K562 treated with DMSO at 1 percent for 48 hours (cell line): ENCODE data around the gene WNT5B. TPM values are rescaled to one million over a fixed set of nuclear protein-coding genes. Genes with fewer than 3 reads are reported as not detected.

Source experiments
- total RNA-seq: library from RNA; unstranded; fragments of 300-600 nt; gene quantifications from 2 replicates; pipeline ENCODE4 v1.2.3, GENCODE V29; 2022; ENCODE audit warnings: low replicate concordance; ENCODE audit errors: extremely low read depth

Gene WNT5B
- not detected in 2 replicates for total RNA-seq

DNA sequence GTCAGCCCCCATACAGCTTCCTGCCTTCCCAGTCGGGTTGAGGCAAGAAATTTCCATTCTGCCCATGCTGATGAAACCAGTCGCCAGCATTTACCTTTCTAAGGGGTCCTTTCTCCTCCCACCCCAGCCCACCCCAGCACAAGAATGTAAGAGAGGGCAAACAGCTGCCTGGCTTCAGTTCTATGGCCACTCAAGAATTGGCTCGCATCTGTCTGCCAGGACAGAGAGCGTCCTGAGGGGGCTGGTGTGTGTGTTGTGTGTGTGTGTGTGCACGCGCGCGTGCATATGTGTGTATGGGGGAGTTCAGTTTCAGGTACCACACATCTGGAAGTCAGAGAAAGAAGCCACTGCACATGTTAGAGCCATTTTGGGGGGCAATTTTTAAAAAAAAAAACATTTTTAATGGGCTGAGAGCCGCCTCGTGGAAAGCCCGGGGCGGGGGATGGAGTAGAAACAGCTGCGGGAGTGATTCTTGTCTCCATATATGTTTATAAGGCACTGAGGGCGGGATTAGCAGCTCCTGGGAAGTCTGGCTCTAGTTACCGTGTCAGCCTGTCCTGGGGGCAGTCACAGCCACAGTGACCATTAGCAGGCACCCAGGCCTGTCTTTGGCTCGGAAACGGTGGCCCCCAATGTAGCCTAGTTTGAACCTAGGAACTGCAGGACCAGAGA lies at the start of gene WNT5B:
Gene WNT5B (plus strand): TSS at position 566 of the 672 bp plus-strand sequence. CDS start 2,124 bp downstream, outside the sequence.

DNA sequence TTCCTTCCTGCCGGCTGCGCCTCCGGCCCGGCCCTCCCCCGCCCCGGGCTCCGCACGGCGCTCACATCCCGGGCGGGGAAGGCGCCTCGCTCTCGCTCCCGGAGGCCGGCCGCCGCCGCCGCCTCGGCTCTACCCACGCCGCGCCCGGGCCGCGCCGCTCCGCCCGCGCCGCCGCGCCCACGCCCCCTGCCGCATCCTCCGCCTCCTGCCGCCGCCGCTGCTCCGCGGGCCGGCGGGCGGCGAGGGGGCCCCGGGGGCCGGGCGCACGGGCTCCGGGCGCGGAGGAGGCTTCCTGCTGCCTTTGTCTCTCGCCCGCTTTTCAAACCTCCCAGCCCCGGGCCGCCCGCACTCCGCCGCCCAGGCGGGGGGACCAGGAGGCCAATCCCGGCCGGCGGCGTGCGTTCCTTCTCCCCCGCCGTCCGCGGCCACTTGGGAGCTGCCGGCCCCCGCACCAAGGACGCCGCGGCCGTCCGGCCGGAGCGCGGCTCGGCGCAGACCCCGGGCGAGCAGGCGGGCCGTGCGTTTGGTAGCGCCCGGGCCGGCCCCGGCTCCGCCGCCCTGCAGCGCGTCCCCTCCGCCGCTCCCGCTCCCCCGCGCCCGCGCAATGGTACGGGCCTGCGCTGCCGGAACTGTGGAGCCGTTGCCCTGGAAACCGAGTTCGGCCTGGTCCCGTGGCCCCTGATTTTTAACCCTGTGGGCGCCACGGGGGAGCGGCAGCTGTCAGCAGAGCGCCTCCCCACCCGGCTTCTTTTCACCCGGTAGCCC lies 34.6 kb upstream of the WNT5B start, which contains the start of gene FBXL14:
Gene FBXL14 (minus strand): TSS at position 321 of the 765 bp plus-strand sequence. CDS start 515 bp downstream, outside the sequence.

DNA sequence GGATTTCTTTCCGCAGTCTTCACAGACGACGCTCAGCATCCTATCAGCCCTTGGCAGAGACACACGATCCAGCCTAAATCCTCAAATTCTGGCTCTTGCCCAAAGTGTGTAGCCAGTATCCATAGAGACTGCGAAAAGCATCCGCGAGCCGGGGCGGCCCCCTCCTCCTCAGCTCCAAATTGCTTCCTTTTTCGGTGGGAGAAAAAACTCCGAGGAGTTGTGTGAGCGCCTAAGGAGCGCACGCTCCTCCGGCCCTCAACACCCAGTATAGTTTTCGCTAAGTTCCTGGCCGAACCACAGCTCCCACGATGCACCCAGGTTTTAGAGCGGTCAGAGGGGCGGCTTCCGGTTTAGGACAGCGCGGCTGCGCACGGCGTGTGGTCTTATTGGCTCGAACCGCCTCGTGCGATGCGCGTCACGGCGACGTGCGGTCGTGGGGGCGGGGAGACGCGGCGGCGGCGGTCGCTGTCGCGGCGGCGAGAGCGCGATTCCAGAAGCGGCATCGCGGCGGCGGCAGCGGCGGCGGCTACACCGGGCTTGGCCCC lies 61.6 kb downstream of the WNT5B start, which contains the start of gene ADIPOR2:
Gene ADIPOR2 (plus strand): TSS at position 493 of the 545 bp plus-strand sequence. CDS start 63,274 bp downstream, outside the sequence.

Other genes starting within 250 kb of the WNT5B start
- not detected in 2 replicates for gene FBXL14, start 34.6 kb upstream of the WNT5B start, total RNA-seq
- not detected in 2 replicates for gene ADIPOR2, start 61.8 kb downstream of the WNT5B start, total RNA-seq
- gene LRTM2, start 191.3 kb downstream of the WNT5B start, total RNA-seq: not detected in 2 replicates